HEK293T (cell line): ENCODE results near the gene FOXO3.

Source experiments
- CTCF ChIA-PET: fragments of 350-600 bp; formaldehyde crosslinking; extraction: SDS; loops from one replicate; lab custom pipeline; 2021; ENCODE audit warnings: antibody characterized with exemption, inconsistent platforms; lab: Yijun Ruan, JAX
- POLR2A ChIA-PET: fragments of 350-600 bp; formaldehyde crosslinking; extraction: SDS; loops from one replicate; lab custom pipeline; 2020; ENCODE audit warnings: antibody characterized with exemption, inconsistent platforms; lab: Yijun Ruan, JAX
- DNase-seq: peaks from one replicate; pipeline ENCODE4 v3.0.0; 2012; ENCODE audit warnings: mixed read lengths; ENCODE audit errors: extremely low spot score
- ARNT ChIP-seq: fragments of 450-650 bp; IDR thresholded peaks from 2 replicates; pipeline ENCODE4 v1.6.1; 2017; ENCODE audit warnings: mild to moderate bottlenecking
- BHLHE40 ChIP-seq: fragments of 450-650 bp; IDR thresholded peaks from 2 replicates; pipeline ENCODE4 v1.6.1; 2016; ENCODE audit warnings: mild to moderate bottlenecking, moderate library complexity, borderline replicate concordance
- CTBP1 ChIP-seq: fragments of 450-650 bp; IDR thresholded peaks from 2 replicates; pipeline ENCODE4 v1.6.1; 2016; ENCODE audit warnings: borderline replicate concordance
- ELF4 ChIP-seq: fragments of 450-650 bp; IDR thresholded peaks from 2 replicates; pipeline ENCODE4 v1.6.1; 2017; ENCODE audit warnings: antibody characterized with exemption
- FOXA1 ChIP-seq: fragments of 450-650 bp; IDR thresholded peaks from 2 replicates; pipeline ENCODE4 v1.6.1; 2016; ENCODE audit warnings: mild to moderate bottlenecking
- FOXK2 ChIP-seq: fragments of 450-650 bp; IDR thresholded peaks from 2 replicates; pipeline ENCODE4 v1.6.1; 2016; ENCODE audit warnings: mild to moderate bottlenecking
- FOXM1 ChIP-seq: fragments of 450-650 bp; IDR thresholded peaks from 2 replicates; pipeline ENCODE4 v1.6.1; 2017; ENCODE audit warnings: mild to moderate bottlenecking, borderline replicate concordance
- HDGF ChIP-seq: fragments of 450-650 bp; IDR thresholded peaks from 2 replicates; pipeline ENCODE4 v1.6.1; 2017; ENCODE audit warnings: antibody characterized with exemption, borderline replicate concordance
- L3MBTL2 ChIP-seq: fragments of 450-650 bp; conservative IDR thresholded peaks from 2 replicates; pipeline ENCODE4 v1.6.1; 2016; ENCODE audit warnings: mild to moderate bottlenecking
- LEF1 ChIP-seq: fragments of 450-650 bp; IDR thresholded peaks from 2 replicates; pipeline ENCODE4 v1.6.1; 2017; ENCODE audit warnings: mild to moderate bottlenecking, borderline replicate concordance
- NFRKB ChIP-seq: fragments of 450-650 bp; IDR thresholded peaks from 2 replicates; pipeline ENCODE4 v1.6.1; 2016; ENCODE audit warnings: mild to moderate bottlenecking, moderate library complexity
- SP1 ChIP-seq: fragments of 450-650 bp; IDR thresholded peaks from 2 replicates; pipeline ENCODE4 v1.6.1; 2017
- SUZ12 ChIP-seq: fragments of 450-650 bp; IDR thresholded peaks from 2 replicates; pipeline ENCODE4 v1.6.1; 2016; ENCODE audit warnings: mild to moderate bottlenecking
- TARDBP ChIP-seq: fragments of 450-650 bp; IDR thresholded peaks from 2 replicates; pipeline ENCODE4 v1.6.1; 2016
- ZNF384 ChIP-seq: fragments of 450-650 bp; IDR thresholded peaks from 2 replicates; pipeline ENCODE4 v1.6.1; 2016
- TF ChIP-seq, protein P1 (sequence below): fragments of 450-650 bp; IDR thresholded peaks from 2 replicates; pipeline ENCODE4 v1.6.1; 2016

Gene FOXO3

GRCh38 chr6:108560463-108561308 is at the start of gene FOXO3:
Gene FOXO3 (plus strand): TSS chr6:108560917. CDS start chr6:108561209, 292 bp downstream.
- ChIA-PET POLR2A (interaction anchor here (0.6 to 3.0 kb wide), 16 partner anchors 16 to 534 kb away, joined by 3 to 11 read pairs (median 3); partner anchors contain the start of genes CEP57L1 and SESN1), CTCF (interaction anchor here (1.4 kb wide), 1 partner anchor 287 kb away, joined by 3 read pairs; the partner anchor contains the start of gene ARMC2)
- DNase-seq: peak; percentile 76
- peak; percentile 2; the same call in 1 of the 2 replicates for TF ChIP-seq CTBP1
- no peak for TF ChIP-seq ZNF384

GRCh38 chr6:108518714-108519576 is 41.8 kb upstream of the FOXO3 start:
- DNase-seq: peak; percentile 54
- ChIA-PET CTCF (interaction anchor here (0.6 to 0.8 kb wide), 4 partner anchors 22 to 821 kb away, joined by 3 to 4 read pairs (median 3); no protein-coding TSS in a partner anchor), POLR2A (no interaction called here)
- TF ChIP-seq SUZ12 (no peak), FOXM1 (no peak), SP1 (no peak), BHLHE40 (no peak), LEF1 (no peak), TARDBP (no peak), FOXK2 (no peak), NFRKB (no peak), L3MBTL2 (no peak), CTBP1 (no peak), ELF4 (no peak), HDGF (no peak), FOXA1 (no peak), ARNT (no peak), ZNF384 (no peak)
- TF ChIP-seq, protein P1, sequence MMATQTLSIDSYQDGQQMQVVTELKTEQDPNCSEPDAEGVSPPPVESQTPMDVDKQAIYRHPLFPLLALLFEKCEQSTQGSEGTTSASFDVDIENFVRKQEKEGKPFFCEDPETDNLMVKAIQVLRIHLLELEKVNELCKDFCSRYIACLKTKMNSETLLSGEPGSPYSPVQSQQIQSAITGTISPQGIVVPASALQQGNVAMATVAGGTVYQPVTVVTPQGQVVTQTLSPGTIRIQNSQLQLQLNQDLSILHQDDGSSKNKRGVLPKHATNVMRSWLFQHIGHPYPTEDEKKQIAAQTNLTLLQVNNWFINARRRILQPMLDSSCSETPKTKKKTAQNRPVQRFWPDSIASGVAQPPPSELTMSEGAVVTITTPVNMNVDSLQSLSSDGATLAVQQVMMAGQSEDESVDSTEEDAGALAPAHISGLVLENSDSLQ: no peak

DNA sequence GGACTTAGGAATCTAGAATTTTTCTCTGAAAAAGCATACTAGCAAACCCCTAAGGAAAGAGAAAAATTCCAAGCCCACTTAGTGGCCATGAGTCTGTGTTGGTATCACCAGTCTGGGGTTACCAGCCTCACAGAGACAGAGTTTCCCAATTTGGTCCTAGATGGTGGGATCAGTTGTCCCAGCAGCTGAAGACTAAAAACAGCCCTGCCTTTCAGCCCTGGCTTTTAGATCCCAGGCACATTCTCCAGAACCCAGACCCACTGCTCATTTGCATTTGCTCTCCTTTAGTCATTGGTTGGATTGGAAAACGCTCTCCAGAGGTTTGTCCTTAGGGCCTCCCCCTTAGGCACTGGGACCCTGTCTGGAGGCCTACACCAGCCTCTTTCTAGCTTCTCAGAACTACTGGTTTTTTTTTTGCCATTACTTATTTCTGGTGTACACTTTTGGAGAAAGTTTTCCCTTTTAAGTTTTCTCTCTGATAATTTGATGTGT is 39.1 kb upstream of the FOXO3 start:
- ChIA-PET CTCF (interaction anchor here (0.5 to 0.7 kb wide), 2 partner anchors 227 to 544 kb away, joined by 3 read pairs; partner anchors contain the start of gene AFG1L), POLR2A (no interaction called here)
- TF ChIP-seq ARNT (no peak), FOXA1 (no peak), FOXK2 (no peak), CTBP1 (no peak), LEF1 (no peak), NFRKB (no peak), ELF4 (no peak), ZNF384 (no peak), BHLHE40 (no peak), TARDBP (no peak), SP1 (no peak), HDGF (no peak), L3MBTL2 (no peak)
- TF ChIP-seq, protein P1: no peak
- no peak for DNase-seq

DNA sequence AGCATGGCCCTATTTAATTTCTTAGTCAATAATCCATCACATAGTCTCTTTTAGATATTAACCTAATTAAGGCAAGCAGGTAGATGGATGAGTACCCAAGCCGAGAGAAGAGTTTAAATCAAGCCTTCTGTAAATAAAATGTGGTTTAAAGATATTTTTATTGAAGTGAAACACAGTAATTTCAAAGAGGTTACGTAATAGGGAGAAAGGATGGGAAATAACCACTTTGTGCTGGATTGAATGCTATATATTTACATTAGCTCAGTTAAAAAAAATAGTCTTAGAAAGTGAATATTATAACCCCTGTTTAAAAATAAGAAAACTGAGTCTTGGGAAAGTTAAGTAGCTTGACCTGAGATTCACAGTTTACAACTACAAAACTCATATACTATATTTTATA is 37.0 kb upstream of the FOXO3 start:
- TF ChIP-seq HDGF (no peak), CTBP1 (no peak), SP1 (no peak), LEF1 (no peak), TARDBP (no peak), NFRKB (no peak), ELF4 (no peak), SUZ12 (no peak), FOXK2 (no peak), BHLHE40 (no peak), ARNT (no peak), FOXM1 (no peak), L3MBTL2 (no peak), FOXA1 (no peak), ZNF384 (no peak)
- TF ChIP-seq, protein P1: no peak
- ChIA-PET CTCF (interaction anchor here (0.6 to 0.9 kb wide), 3 partner anchors 18 to 306 kb away, joined by 3 read pairs; no protein-coding TSS in a partner anchor), POLR2A (no interaction called here)
- DNase-seq: no peak
